WERI-Rb-1 (cell line): ENCODE results near the gene MYO10.

Experiments used
- DNase-seq: peaks from one replicate; pipeline ENCODE4 v3.0.0-alpha.2; 2020
- H3K27ac ChIP-seq: fragments of 250-450 bp; sonication (Bioruptor Pico); 2 replicates; pipeline ENCODE4 v1.5.1; 2020; ENCODE audit warnings: mild to moderate bottlenecking, moderate library complexity
- H3K27me3 ChIP-seq: fragments of 250-450 bp; sonication (Bioruptor Pico); 2 replicates; pipeline ENCODE4 v1.5.1; 2021; ENCODE audit warnings: mild to moderate bottlenecking, low read depth, moderate library complexity; ENCODE audit not compliant: insufficient read depth, severe bottlenecking
- H3K36me3 ChIP-seq: fragments of 250-450 bp; sonication (Bioruptor Pico); 2 replicates; pipeline ENCODE4 v1.5.1; 2020; ENCODE audit warnings: mild to moderate bottlenecking, moderate library complexity
- H3K4me3 ChIP-seq: 2 replicates; pipeline ENCODE4 v1.5.1; 2011; ENCODE audit warnings: low read depth, mild to moderate bottlenecking, control low read depth, low read length
- H3K9me3 ChIP-seq: fragments of 250-450 bp; sonication (Bioruptor Pico); 2 replicates; pipeline ENCODE4 v1.5.1; 2021; ENCODE audit warnings: mild to moderate bottlenecking, moderate library complexity; ENCODE audit not compliant: severe bottlenecking
- CTCF ChIP-seq: IDR thresholded peaks from 2 replicates; pipeline ENCODE4 v1.5.1; 2011; ENCODE audit warnings: low read depth, mild to moderate bottlenecking, control low read depth, inconsistent platforms, low read length

The MYO10 gene

DNA sequence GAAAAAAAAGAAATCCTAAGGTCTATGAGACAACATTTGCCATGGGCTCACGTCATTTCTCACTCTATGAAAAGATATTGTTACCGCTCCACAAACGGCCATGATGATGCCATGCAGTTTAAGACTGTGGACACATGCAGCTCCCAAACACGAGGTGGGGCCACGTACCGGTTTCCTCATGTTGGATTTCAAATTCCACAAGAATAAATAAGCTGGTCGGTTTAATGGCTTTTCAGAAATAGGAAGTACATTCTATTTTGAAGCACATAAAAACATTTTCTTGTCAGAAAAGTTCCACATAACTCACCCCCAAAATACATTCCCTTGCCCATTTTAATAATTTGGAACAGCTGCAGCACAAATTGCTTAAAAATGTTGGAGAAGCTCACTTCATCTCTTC is 130.6 kb downstream of the MYO10 start:
- TF ChIP-seq CTCF: no peak
- no peak for DNase-seq
- Histone ChIP-seq H3K9me3 (no peaks in the 10 kb centered on the region), H3K27ac (no peak overlapping the region), H3K4me3 (no peak overlapping the region), H3K36me3 (no peaks in the 10 kb centered on the region), H3K27me3 (no peaks in the 10 kb centered on the region)

DNA sequence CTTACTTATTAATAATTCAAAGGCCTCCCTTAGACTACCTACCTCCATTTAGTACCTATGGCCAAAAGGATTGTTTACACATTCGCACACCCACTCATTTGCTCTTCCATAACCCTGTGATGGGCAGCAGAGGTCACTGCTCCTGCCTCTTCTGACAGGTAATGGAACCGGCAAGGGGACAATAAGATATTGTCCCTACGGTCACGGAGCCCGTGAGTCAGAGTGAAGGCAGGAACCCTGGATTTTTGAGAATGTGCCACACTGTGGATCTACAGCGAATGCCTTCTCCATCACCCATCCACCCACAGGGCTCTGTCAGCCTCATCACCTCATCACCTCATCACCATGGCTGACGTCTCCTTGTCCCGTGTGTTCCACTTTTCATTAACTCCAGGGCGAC is 132.3 kb downstream of the MYO10 start:
- no peak for DNase-seq
- Histone ChIP-seq H3K27me3 (no peaks in the 10 kb centered on the region), H3K9me3 (no peaks in the 10 kb centered on the region), H3K36me3 (no peaks in the 10 kb centered on the region), H3K4me3 (no peak overlapping the region), H3K27ac (no peak overlapping the region)
- no peak for TF ChIP-seq CTCF

DNA sequence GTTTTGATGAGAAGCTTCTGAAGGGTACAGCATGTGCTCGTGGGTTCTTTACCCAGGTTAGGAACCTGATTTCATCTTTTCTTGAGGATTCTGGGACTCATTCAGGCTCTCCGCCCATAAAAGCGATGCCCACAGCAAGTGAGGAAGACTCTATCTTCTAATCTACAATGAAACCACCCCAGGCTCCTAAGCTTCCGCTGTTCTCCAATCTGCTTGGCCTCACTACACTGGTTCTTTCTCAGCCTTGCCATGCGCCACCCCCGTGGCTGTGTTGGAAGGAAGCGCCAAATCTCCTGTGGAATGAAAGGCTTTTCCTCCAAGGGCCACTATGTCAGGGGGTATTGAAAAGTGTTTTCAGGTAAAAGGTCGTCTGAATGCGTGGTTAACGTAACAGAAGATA is 135.6 kb downstream of the MYO10 start:
- H3K36me3 ChIP-seq: no peaks in the 10 kb centered on the region; the same call in 1 of the 2 replicates
- H3K4me3 ChIP-seq: no peak overlapping the region
- H3K27me3 ChIP-seq: no peaks in the 10 kb centered on the region
- DNase-seq: no peak
- no peak overlapping the region for H3K27ac ChIP-seq
- H3K9me3 ChIP-seq: peaks cover 4% of the 10 kb centered on the region
- TF ChIP-seq CTCF: no peak

- no peak for TF ChIP-seq CTCF
- DNase-seq: no peak
- H3K27me3 ChIP-seq: no peaks in the 10 kb centered on the region
- peak overlapping the region; percentile 30; the same call in 1 of the 2 replicates for H3K27ac ChIP-seq
- H3K9me3 ChIP-seq: peaks cover 4% of the 10 kb centered on the region
- H3K36me3 ChIP-seq: no peaks in the 10 kb centered on the region; the same call in 1 of the 2 replicates
- H3K4me3 ChIP-seq: no peak overlapping the region
Observed at GRCh38 chr5:16799796-16800195, 136.3 kb downstream of the MYO10 start.

DNA sequence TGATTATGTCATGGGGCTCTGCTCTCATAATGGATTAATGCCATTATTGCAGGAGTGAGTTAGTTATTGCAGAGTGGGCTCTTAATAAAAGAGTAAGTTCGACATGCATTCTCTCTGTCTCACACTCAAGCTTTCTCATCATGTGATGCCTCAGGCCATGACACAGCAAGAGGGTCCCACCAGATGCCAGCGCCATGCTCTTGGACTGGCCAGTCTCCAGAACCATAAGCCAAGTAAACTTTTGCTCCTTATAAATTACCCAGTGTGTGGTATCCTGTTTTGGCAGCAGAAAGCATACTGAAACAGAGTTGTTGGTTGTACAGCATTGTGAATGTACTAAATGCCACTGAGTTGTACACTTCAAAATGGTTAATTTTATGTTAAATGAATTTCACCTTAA is 138.1 kb downstream of the MYO10 start:
- Histone ChIP-seq H3K27ac (no peak overlapping the region), H3K4me3 (no peak overlapping the region), H3K27me3 (no peaks in the 10 kb centered on the region), H3K36me3 (peaks cover 4% of the 10 kb centered on the region; the same call in 1 of the 2 replicates), H3K9me3 (peaks cover 4% of the 10 kb centered on the region)
- no peak for TF ChIP-seq CTCF
- no peak for DNase-seq

DNA sequence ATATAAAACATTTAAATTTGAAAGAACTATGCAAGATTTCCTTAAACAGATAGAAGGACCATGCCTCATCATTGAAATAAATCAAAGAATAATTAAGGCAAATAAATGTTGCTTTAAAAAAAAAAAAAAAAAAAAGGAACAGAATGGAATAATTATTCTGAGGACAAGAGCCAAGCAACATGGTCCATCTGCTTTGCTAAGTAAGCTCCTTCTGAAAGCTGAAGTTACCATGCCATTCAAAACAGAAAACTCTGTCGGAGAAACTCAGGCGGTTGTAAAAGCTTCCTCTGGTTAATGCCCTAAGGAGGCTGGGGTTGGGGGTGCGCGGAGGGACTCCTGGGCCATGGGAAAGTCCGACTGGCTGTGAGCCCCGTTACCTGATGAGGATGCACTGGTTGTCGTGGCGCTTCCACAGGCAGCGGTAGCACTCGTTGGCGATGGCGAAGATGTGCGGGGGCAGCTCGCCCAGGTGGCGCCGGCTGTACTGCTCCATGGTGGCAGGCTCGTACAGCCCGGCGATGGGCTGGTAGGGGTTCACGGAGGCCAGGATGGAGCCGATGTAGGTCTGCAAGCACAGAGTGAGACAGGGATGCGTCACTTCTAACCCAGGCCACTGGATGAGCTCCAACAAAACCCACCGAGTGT is 141.7 kb downstream of the MYO10 start:
- peaks cover 13% of the 10 kb centered on the region for H3K36me3 ChIP-seq
- no peak for TF ChIP-seq CTCF
- no peak overlapping the region for H3K4me3 ChIP-seq
- H3K9me3 ChIP-seq: peaks cover 4% of the 10 kb centered on the region
- H3K27me3 ChIP-seq: no peaks in the 10 kb centered on the region
- no peak overlapping the region for H3K27ac ChIP-seq
- DNase-seq: no peak
